GM12878 (cell line): ENCODE measurements around the gene ZFP82. TPM values are rescaled to one million over a fixed set of nuclear protein-coding genes. Genes with fewer than 3 reads are reported as not detected.

ENCODE experiments used
- ATAC-seq: fragments of 200-7000 bp; cut with Tn5 transposase; 3 replicates; pipeline ENCODE4 v1.9.1; 2020; ENCODE audit warnings: mild to moderate bottlenecking, moderate library complexity
- BruUV-seq: library from RNA; stranded (reverse); fragments of 400-500 nt; replicated peaks from 2 replicates; lab custom pipeline; 2021; lab: Mats Ljungman, UMichigan
- CTCF ChIA-PET: fragments of 300-600 bp; sonication (Branson Sonifier 250); formaldehyde crosslinking; extraction: SDS; loops from one replicate; lab custom pipeline; 2021; ENCODE audit warnings: inconsistent platforms; lab: Yijun Ruan, JAX
- POLR2A ChIA-PET: fragments of 350-600 bp; formaldehyde crosslinking; extraction: SDS; loops from one replicate; lab custom pipeline; 2021; ENCODE audit warnings: inconsistent platforms; lab: Charles Lee
- RAD21 ChIA-PET: fragments of 300-600 bp; sonication (Branson Sonifier 250); formaldehyde crosslinking; loops from one replicate; lab custom pipeline; 2023; ENCODE audit warnings: antibody characterized with exemption; ENCODE audit not compliant: unreplicated experiment; lab: Charles Lee
- SMC1A ChIA-PET: fragments of 300-600 bp; sonication (Branson Sonifier 250); formaldehyde crosslinking; loops from one replicate; lab custom pipeline; 2023; ENCODE audit not compliant: unreplicated experiment, uncharacterized antibody; lab: Charles Lee
- DNase-seq: peaks from one replicate; pipeline ENCODE4 v3.0.0-alpha.2; 2011; ENCODE audit warnings: low read depth, low spot score
- FAIRE-seq: peaks from 3 replicates; lab custom pipeline; 2011; peaks lifted over from hg19 to GRCh38; lab: Jason Lieb, UNC
- H2AFZ ChIP-seq: 2 replicates; pipeline ENCODE4 v1.6.0; 2011; ENCODE audit warnings: low read depth, low read length, control low read depth; ENCODE audit not compliant: control insufficient read depth
- H3K27ac ChIP-seq: 2 replicates; pipeline ENCODE4 v1.5.1; 2011; ENCODE audit warnings: control low read depth; ENCODE audit not compliant: control insufficient read depth, insufficient read depth
- H3K27me3 ChIP-seq, 2 experiments: replicated peaks in 1 of 2; 2 replicates each; pipeline versions ENCODE4 v1.6.0 to v1.6.1; 2011; ENCODE audit warnings: low read length in 1 of 2; ENCODE audit not compliant: control insufficient read depth in 2 of 2, insufficient read depth in 2 of 2
- H3K36me3 ChIP-seq, 2 experiments: 2 replicates each; pipeline ENCODE4 v1.5.1; 2011; ENCODE audit warnings: low read length in 1 of 2; ENCODE audit not compliant: control insufficient read depth in 2 of 2, insufficient read depth in 2 of 2
- H3K4me1 ChIP-seq: 2 replicates; pipeline ENCODE4 v1.6.1; 2011; ENCODE audit warnings: mild to moderate bottlenecking, low read length, moderate library complexity, mixed read lengths; ENCODE audit not compliant: control insufficient read depth, insufficient read depth
- H3K4me2 ChIP-seq: 2 replicates; pipeline ENCODE4 v1.6.0; 2011; ENCODE audit warnings: control low read depth; ENCODE audit not compliant: control insufficient read depth, insufficient read depth
- H3K4me3 ChIP-seq: fragments of 200-600 bp; sonication (generic); 2 replicates; pipeline ENCODE4 v1.5.1; 2016
- H3K79me2 ChIP-seq: 2 replicates; pipeline ENCODE4 v1.6.0; 2011; ENCODE audit warnings: low read length; ENCODE audit not compliant: control insufficient read depth, insufficient read depth
- H3K9ac ChIP-seq: 2 replicates; pipeline ENCODE4 v1.8.0; 2011; ENCODE audit warnings: low read length, control low read depth, mixed read lengths; ENCODE audit not compliant: control insufficient read depth, insufficient read depth
- H3K9me3 ChIP-seq: replicated peaks from 3 replicates; pipeline ENCODE4 v1.5.1; 2011; ENCODE audit warnings: mild to moderate bottlenecking, low read length; ENCODE audit not compliant: control insufficient read depth, insufficient read depth
- H4K20me1 ChIP-seq: 2 replicates; pipeline ENCODE4 v1.6.0; 2011; ENCODE audit not compliant: control insufficient read depth, insufficient read depth
- ASH2L ChIP-seq: fragments of 300-600, 200-600 bp; sonication (generic); IDR thresholded peaks from 2 replicates; pipeline ENCODE4 v1.6.1; 2017; ENCODE audit warnings: low read depth, mild to moderate bottlenecking, borderline replicate concordance
- BMI1 ChIP-seq: fragments of 450-650 bp; IDR thresholded peaks from 2 replicates; pipeline ENCODE4 v1.6.1; 2016; ENCODE audit warnings: mild to moderate bottlenecking, moderate library complexity, borderline replicate concordance
- FOS ChIP-seq: IDR thresholded peaks from 3 replicates; pipeline ENCODE4 v1.6.1; 2011; ENCODE audit warnings: borderline replicate concordance; ENCODE audit not compliant: insufficient read length; ENCODE audit errors: extremely low read depth
- IKZF1 ChIP-seq: fragments of 450-650 bp; conservative IDR thresholded peaks from 2 replicates; pipeline ENCODE4 v1.6.1; 2017; ENCODE audit warnings: antibody characterized with exemption, mild to moderate bottlenecking
- IKZF2 ChIP-seq, 2 experiments: fragments of 450-650 bp; IDR thresholded peaks; 2 replicates each; pipeline ENCODE4 v1.6.1; 2017; ENCODE audit warnings: mild to moderate bottlenecking in 2 of 2, moderate library complexity in 2 of 2
- KAT2A ChIP-seq: conservative IDR thresholded peaks from 2 replicates; pipeline ENCODE4 v1.6.1; 2011; ENCODE audit warnings: low read depth, low read length; ENCODE audit not compliant: control insufficient read depth
- LARP7 ChIP-seq: fragments of 450-650 bp; IDR thresholded peaks from 2 replicates; pipeline ENCODE4 v1.6.1; 2017; ENCODE audit warnings: mild to moderate bottlenecking
- PRDM15 ChIP-seq: fragments of 450-650 bp; formaldehyde crosslinking; IDR thresholded peaks from 2 replicates; pipeline ENCODE4 v1.4.0; 2020; ENCODE audit warnings: mild to moderate bottlenecking, moderate library complexity
- RFX5 ChIP-seq: IDR thresholded peaks from 2 replicates; pipeline ENCODE4 v1.6.1; 2011; ENCODE audit warnings: low read depth, low read length, improper control_type of control experiment
- SPI1 ChIP-seq: IDR thresholded peaks from 2 replicates; pipeline ENCODE4 v1.6.1; 2011; ENCODE audit warnings: low read depth, mild to moderate bottlenecking, low read length, moderate library complexity, borderline replicate concordance; ENCODE audit not compliant: insufficient read depth
- STAT1 ChIP-seq: fragments of 450-650 bp; conservative IDR thresholded peaks from 2 replicates; pipeline ENCODE4 v1.6.1; 2014; ENCODE audit warnings: antibody characterized with exemption, mild to moderate bottlenecking
- WGBS: methylation state at CpG from one replicate; pipeline ENCODE4 v1.1.6; 2016; ENCODE audit warnings: low lambda C conversion rate; ENCODE audit not compliant: insufficient replicate concordance, insufficient coverage; ENCODE audit errors: missing lambda C conversion rate; 5-methylcytosine and 5-hydroxymethylcytosine counted together
- in situ Hi-C: fragments of 300-500 bp; cut with MboI; formaldehyde crosslinking; loops from 9 replicates; pipeline ENCODE4 v1.14.3; 2018; ENCODE audit warnings: mixed read lengths
- intact Hi-C: fragments of 100-400 bp; cut with micrococcal nuclease; formaldehyde crosslinking; loops from one replicate; pipeline ENCODE4 v1.14.2; 2022; ENCODE audit not compliant: unreplicated experiment
- polyA plus RNA-seq, 11 experiments: library from polyadenylated mRNA; depleted of rRNA in 4 of 11; unstranded in 6 of 11; stranded (reverse) in 5 of 11; fragments of >200 nt; fragmentation: Nextera tagmentation in 4 of 11; fragmentation: Illumina TruSeq in 1 of 11; extraction: Ambion mirVana in 4 of 11; extraction: Trizol in 1 of 11; gene quantifications; 1 replicate in 1 of 11; 2 replicates in 10 of 11; pipeline versions ENCODE4 v1.2.1 to v1.2.3, GENCODE V29; 2011 to 2016; ENCODE audit warnings: inconsistent platforms in 2 of 11, missing spikeins in 2 of 11, low read depth in 1 of 11
- total RNA-seq, 4 experiments: library from RNA; depleted of rRNA in 3 of 4; stranded (reverse); fragments of >200 nt in 3 of 4; fragmentation: Illumina TruSeq in 1 of 4; extraction: Trizol in 1 of 4; gene quantifications; 2 replicates each; pipeline versions ENCODE4 v1.2.1 to v1.2.3, GENCODE V29; 2013 to 2021

ZFP82 gene
- total and polyA plus RNA-seq, 10 of the 15 experiments (the other 5 are each of a cell fraction or from before 2014, with no cell fraction given): 2.0 to 5.4 (median 2.3) TPM

- TF ChIP-seq PRDM15 (CRISPR knock-in tag): no peak
- TF ChIP-seq ASH2L: no peak
- TF ChIP-seq IKZF1: no peak
- no peak for TF ChIP-seq SPI1
- TF ChIP-seq BMI1: no peak
Observed at GRCh38 chr19:36441339-36441738, 22.9 kb upstream of the ZFP82 start (continued).

- in situ Hi-C loops (no loop called here), intact Hi-C loops (no loop called here)
- Histone ChIP-seq H4K20me1 (no peaks in the 10 kb centered on the region), H3K79me2 (no peaks in the 10 kb centered on the region), H3K36me3 (no peaks in the 10 kb centered on the region), H3K27me3 (no peaks in the 10 kb centered on the region), H3K4me2 (no peak overlapping the region), H2AFZ (no peak overlapping the region), H3K27ac (no peak overlapping the region), H3K9me3 (no peaks in the 10 kb centered on the region; the same call in 1 of the 3 replicates), H3K4me3 (no peak overlapping the region), H3K4me1 (no peaks in the 10 kb centered on the region), H3K9ac (no peak overlapping the region)
- WGBS: 32% methylated on average over 2 of the region's 2 CpGs
- CTCF ChIA-PET: no interaction called here
- no peak for DNase-seq
- BruUV-seq: no TSS peak
- FAIRE-seq: no peak
- SMC1A ChIA-PET: no interaction called here
- TF ChIP-seq KAT2A: no peak
- TF ChIP-seq IKZF2 (IDR thresholded peaks at IDR 0.05): no peak
- peak; percentile 86 for TF ChIP-seq RFX5
- TF ChIP-seq STAT1: no peak
- no peak for TF ChIP-seq LARP7
- TF ChIP-seq FOS: no peak
- POLR2A ChIA-PET: no interaction called here
- no peak for ATAC-seq
- RAD21 ChIA-PET: no interaction called here
Observed at GRCh38 chr19:36436531-36436930, 18.1 kb upstream of the ZFP82 start.
